Mucosa of descending colon (tissue), 3 donors: ENCODE results near the gene INSL4. TPM values are rescaled to one million over a fixed set of nuclear protein-coding genes. Genes with fewer than 3 reads are reported as not detected.

Source experiments
- ATAC-seq: fragments of 200-7000 bp; cut with Tn5 transposase; one replicate; pipeline ENCODE4 v1.9.1; 2020; ENCODE audit warnings: mild to moderate bottlenecking, moderate library complexity
- DNase-seq, 3 donors: peaks; one replicate each; pipeline ENCODE4 v3.0.0-alpha.2; 2020
- H3K36me3 ChIP-seq: fragments of 200-600 bp; one replicate; pipeline ENCODE4 v1.8.0; 2021; ENCODE audit warnings: low read depth, mild to moderate bottlenecking
- H3K4me1 ChIP-seq: fragments of 200-600 bp; one replicate; pipeline ENCODE4 v1.8.0; 2021; ENCODE audit warnings: low read depth, mild to moderate bottlenecking
- H3K4me3 ChIP-seq: fragments of 200-600 bp; one replicate; pipeline ENCODE4 v1.8.0; 2021; ENCODE audit warnings: mild to moderate bottlenecking
- H3K9me3 ChIP-seq: fragments of 200-600 bp; one replicate; pipeline ENCODE4 v1.8.0; 2021; ENCODE audit warnings: mild to moderate bottlenecking
- CTCF ChIP-seq: fragments of 200-600 bp; IDR thresholded peaks from one replicate; pipeline ENCODE4 v1.8.0; 2022; ENCODE audit warnings: antibody characterized with exemption, mild to moderate bottlenecking
- intact Hi-C, 2 donors: fragments of 100-400 bp; cut with DNase I in 1 of 2; cut with micrococcal nuclease in 1 of 2; formaldehyde crosslinking; loops; one replicate each; pipeline versions ENCODE4 v1.11.0 to v1.11.1; 2022; cut with DNase I, micrococcal nuclease
- total RNA-seq, 3 donors: library from RNA; stranded (reverse); fragmentation: NEBNext Ultra II Directional in 2 of 3; extraction: Animal tissue kit (Norgen Biotek cat#: 25700) in 2 of 3; gene quantifications; one replicate each; pipeline versions ENCODE4 v1.2.1 to v1.2.4, GENCODE V29; 2021 to 2023
- donor health status: DM: no; HTN: no; CAD: no; lungs with moderate emphysema.
- donor health status: DM: no; HTN: no; CAD: no.
- donor health status: DM: no; HTN: yes; CAD: no.

INSL4 gene
- total RNA-seq, 3 donors from 2014 or later = not detected

- no peak for DNase-seq
- Histone ChIP-seq H3K36me3 (no peaks in the 10 kb centered on the region), H3K4me1 (no peaks in the 10 kb centered on the region), H3K4me3 (no peak overlapping the region), H3K9me3 (no peaks in the 10 kb centered on the region)
- ATAC-seq = no peak
- intact Hi-C loops = no loop called here
- no peak for TF ChIP-seq CTCF
These were observed 47.3 kb downstream of the INSL4 start for GRCh38 chr9:5278486-5278885.

Other genes with a start within 250 kb of the INSL4 start
- gene JAK2, start 246.1 kb upstream of the INSL4 start, total RNA-seq = 10 to 100 TPM; 17.0 to 24.4 (median 17.5) TPM
- gene INSL6, start 45.8 kb upstream of the INSL4 start, total RNA-seq = not detected
- under 1 TPM in 2 of 3 donors, not detected in 1; 0.32 to 0.58 TPM for gene RLN2, start 73.3 kb downstream of the INSL4 start, total RNA-seq
- gene RLN1, start 108.5 kb downstream of the INSL4 start, total RNA-seq = under 1 TPM in 1 of 3 donors, not detected in 2; 0.41 TPM
- gene PLGRKT, start 206.5 kb downstream of the INSL4 start, total RNA-seq = 10 to 100 TPM; 34.0 to 67.1 (median 53.0) TPM
- gene CD274, start 219.1 kb downstream of the INSL4 start, total RNA-seq = 1 to 10 TPM; 2.6 to 5.4 (median 3.4) TPM